GM21576 (cell line): Measurements from ENCODE around the gene TANGO2.

ENCODE experiments used
- ATAC-seq: cut with Tn5 transposase; IDR thresholded peaks from one replicate; pipeline ENCODE4 v1.9.1; 2021; ENCODE audit warnings: mild to moderate bottlenecking, moderate library complexity; ENCODE audit not compliant: unreplicated experiment

TANGO2 gene

GRCh38 chr22:20096574-20097420 lies 75.9 kb downstream of the TANGO2 start:
- no peak for ATAC-seq

- ATAC-seq = no peak
These were observed 78.3 kb downstream of the TANGO2 start for GRCh38 chr22:20099099-20099711.

GRCh38 chr22:20101638-20102037 lies 80.7 kb downstream of the TANGO2 start:
- no peak for ATAC-seq

- ATAC-seq = no peak
These were observed 81.4 kb downstream of the TANGO2 start for GRCh38 chr22:20102203-20102780.

- no peak for ATAC-seq
These were observed 84.7 kb downstream of the TANGO2 start for GRCh38 chr22:20105456-20106204.

GRCh38 chr22:20106205-20106848 lies 85.4 kb downstream of the TANGO2 start:
- ATAC-seq = no peak

- no peak for ATAC-seq
These were observed 85.9 kb downstream of the TANGO2 start for GRCh38 chr22:20106849-20107237.

GRCh38 chr22:20107471-20107901 lies 86.6 kb downstream of the TANGO2 start:
- no peak for ATAC-seq

- ATAC-seq = no peak
These were observed 87.2 kb downstream of the TANGO2 start for GRCh38 chr22:20107951-20108756.

GRCh38 chr22:20108757-20109230 lies 87.9 kb downstream of the TANGO2 start:
- no peak for ATAC-seq

GRCh38 chr22:20109411-20110358 lies 88.8 kb downstream of the TANGO2 start:
- no peak for ATAC-seq

GRCh38 chr22:20110359-20110985 lies 89.6 kb downstream of the TANGO2 start:
- no peak for ATAC-seq

GRCh38 chr22:20111045-20111688 lies 90.3 kb downstream of the TANGO2 start:
- ATAC-seq = no peak

GRCh38 chr22:20111689-20112622 lies 91.0 kb downstream of the TANGO2 start:
- no peak for ATAC-seq

GRCh38 chr22:20112623-20113511 lies 92.0 kb downstream of the TANGO2 start:
- no peak for ATAC-seq
